OCI-LY3 (cell line): ENCODE measurements around the gene ARL6IP4.

Source experiments
- H2AFZ ChIP-seq: fragments of 200-600, 300-600 bp; shearing (Covaris generic); 2 replicates; pipeline ENCODE4 v1.6.0; 2014; ENCODE audit warnings: antibody characterized with exemption, low read depth, low read length
- H3K27ac ChIP-seq: fragments of 200-600, 300-600 bp; sonication (generic); 2 replicates; pipeline ENCODE4 v1.5.1; 2014; ENCODE audit warnings: mild to moderate bottlenecking, low read length, moderate library complexity, mixed read lengths
- H3K27me3 ChIP-seq: fragments of 200-600, 300-600 bp; sonication (generic); 2 replicates; pipeline ENCODE4 v1.6.1; 2014; ENCODE audit warnings: low read depth, low read length, mixed read lengths
- H3K36me3 ChIP-seq: fragments of 200-600, 300-600 bp; sonication (generic); replicated peaks from 2 replicates; pipeline ENCODE3; 2014; ENCODE audit warnings: low read depth, low read length, mixed read lengths
- H3K4me1 ChIP-seq: fragments of 300-600, 200-600 bp; sonication (generic); 2 replicates; pipeline ENCODE4 v1.6.1; 2014; ENCODE audit warnings: low read length, mixed read lengths
- H3K4me2 ChIP-seq: fragments of 200-600, 300-600 bp; sonication (generic); 2 replicates; pipeline ENCODE4 v1.6.1; 2014; ENCODE audit warnings: low read length, mixed read lengths
- H3K4me3 ChIP-seq: fragments of 300-600, 200-600 bp; sonication (generic); 2 replicates; pipeline ENCODE4 v1.5.1; 2014; ENCODE audit warnings: antibody characterized with exemption, mild to moderate bottlenecking, low read length, moderate library complexity
- H3K79me2 ChIP-seq: fragments of 300-600, 200-600 bp; shearing (Covaris generic); 2 replicates; pipeline ENCODE4 v1.6.1; 2014; ENCODE audit warnings: mild to moderate bottlenecking, low read length, mixed read lengths
- H3K9ac ChIP-seq: fragments of 300-600, 200-600 bp; shearing (Covaris generic); 2 replicates; pipeline ENCODE4 v1.6.0; 2014; ENCODE audit warnings: mild to moderate bottlenecking, low read length, moderate library complexity
- H3K9me3 ChIP-seq: fragments of 200-600, 300-600 bp; shearing (Covaris generic); 2 replicates; pipeline ENCODE4 v1.6.1; 2014; ENCODE audit warnings: low read length, mixed read lengths; ENCODE audit not compliant: insufficient read depth
- H4K20me1 ChIP-seq: fragments of 200-600, 300-600 bp; sonication (generic); 2 replicates; pipeline ENCODE4 v1.6.1; 2016; ENCODE audit warnings: low read length, mixed read lengths; ENCODE audit not compliant: insufficient read depth
- CTCF ChIP-seq: fragments of 200-600, 300-600 bp; sonication (generic); IDR thresholded peaks from 2 replicates; pipeline ENCODE4 v1.5.1; 2014; ENCODE audit warnings: antibody characterized with exemption, low read length, low read depth
- EZH2phosphoT487 ChIP-seq: fragments of 200-600 bp; shearing (Covaris generic); IDR thresholded peaks from 2 replicates; pipeline ENCODE4 v1.6.1; 2018; ENCODE audit warnings: antibody characterized with exemption, mixed run types, low read depth

The ARL6IP4 gene

DNA sequence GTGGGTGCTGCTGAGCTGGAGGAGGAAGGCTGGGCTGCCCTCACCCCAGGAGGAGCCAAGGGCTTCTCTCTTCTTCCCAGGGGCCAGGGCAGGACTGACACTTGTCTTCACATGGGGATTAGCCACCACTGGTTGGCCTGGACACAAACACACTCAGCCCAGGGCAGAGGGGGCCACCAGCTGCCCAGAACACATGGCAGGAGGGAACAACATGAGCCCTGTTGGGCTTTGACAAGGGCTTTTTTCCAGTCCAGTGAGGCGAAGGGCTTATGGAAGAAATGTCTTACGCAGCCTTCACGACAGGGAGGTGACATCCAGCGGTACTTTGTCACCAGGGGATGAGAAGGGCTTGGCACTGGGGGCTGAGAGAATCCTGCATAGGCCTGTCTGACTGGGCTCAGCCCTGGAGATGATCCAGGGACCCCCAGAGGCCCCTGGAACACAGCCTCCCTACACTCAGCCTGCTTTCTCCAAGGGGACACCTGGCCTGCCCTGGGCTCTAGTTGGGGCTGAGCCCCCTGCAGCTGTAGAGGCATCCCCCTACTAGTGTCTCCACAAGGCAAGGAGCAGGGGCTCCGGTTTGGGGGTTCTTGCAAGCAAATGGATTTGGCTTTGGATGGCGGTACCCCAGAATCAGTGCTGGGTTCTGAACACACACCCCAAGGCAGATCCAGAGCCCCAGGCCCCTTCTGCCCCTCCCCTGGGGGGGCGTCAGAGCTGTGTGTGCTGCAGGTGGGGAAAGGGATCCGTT is 18.9 kb downstream of the ARL6IP4 start:
- H3K9me3 ChIP-seq = no peaks in the 10 kb centered on the region
- peaks cover 2% of the 10 kb centered on the region; the same call in 1 of the 2 replicates for H4K20me1 ChIP-seq
- TF ChIP-seq EZH2phosphoT487 = no peak
- no peak for TF ChIP-seq CTCF
- no peak overlapping the region for H3K27ac ChIP-seq
- no peak overlapping the region for H3K4me3 ChIP-seq
- peaks cover 2% of the 10 kb centered on the region; the same call in 1 of the 2 replicates for H3K27me3 ChIP-seq
- H3K4me2 ChIP-seq = no peak overlapping the region
- H2AFZ ChIP-seq = no peak overlapping the region
- no peak overlapping the region for H3K9ac ChIP-seq
- no peaks in the 10 kb centered on the region for H3K79me2 ChIP-seq
- H3K4me1 ChIP-seq = peaks cover 8% of the 10 kb centered on the region
- no peaks in the 10 kb centered on the region for H3K36me3 ChIP-seq

DNA sequence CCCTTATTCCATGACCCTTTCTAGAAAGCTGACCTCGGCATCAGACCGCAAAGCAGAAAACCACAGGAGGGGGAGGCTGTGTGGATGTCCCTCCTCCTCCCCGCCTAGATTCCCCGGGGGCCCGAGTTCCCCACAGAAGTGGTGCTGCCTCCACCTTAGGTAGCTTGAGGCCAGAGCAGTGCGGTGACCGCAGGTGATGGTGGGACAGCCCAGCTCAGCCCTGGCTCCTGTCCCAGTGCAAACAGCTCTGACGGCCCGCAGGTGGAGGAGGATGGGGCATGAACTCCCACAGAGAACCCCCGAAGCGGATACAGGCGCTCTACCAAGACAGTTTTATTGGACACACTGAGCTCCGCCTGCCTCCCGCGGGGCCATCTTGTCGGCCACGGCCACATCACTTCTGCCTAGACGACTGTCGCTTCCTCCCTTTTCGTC is 19.5 kb downstream of the ARL6IP4 start:
- Histone ChIP-seq H2AFZ (no peak overlapping the region), H3K36me3 (no peaks in the 10 kb centered on the region), H3K27ac (no peak overlapping the region), H3K79me2 (no peaks in the 10 kb centered on the region), H3K9me3 (no peaks in the 10 kb centered on the region), H3K4me3 (no peak overlapping the region), H3K9ac (no peak overlapping the region), H4K20me1 (peaks cover 2% of the 10 kb centered on the region; the same call in 1 of the 2 replicates), H3K4me2 (no peak overlapping the region), H3K27me3 (no peaks in the 10 kb centered on the region), H3K4me1 (peaks cover 5% of the 10 kb centered on the region; the same call in 1 of the 2 replicates)
- TF ChIP-seq CTCF (no peak), EZH2phosphoT487 (no peak)

DNA sequence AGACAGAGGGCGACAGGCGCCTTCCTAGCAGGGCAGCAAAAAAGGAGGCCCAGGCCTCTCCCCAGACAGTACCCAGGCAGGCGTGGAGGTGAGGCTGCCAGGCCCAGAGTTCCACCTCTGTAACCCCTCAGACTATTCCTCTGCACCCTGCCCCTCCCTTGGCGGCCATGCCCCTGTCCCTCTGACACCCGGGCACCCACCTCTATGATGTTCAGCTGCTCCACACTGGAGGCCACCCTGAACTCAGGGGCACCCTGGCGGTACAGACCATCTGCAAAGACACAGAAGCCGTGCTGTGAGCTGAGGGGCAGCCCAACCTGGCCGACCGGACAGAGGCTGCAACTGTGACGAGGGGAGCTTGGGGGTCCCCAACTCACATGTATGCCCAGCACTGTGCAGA is 20.1 kb downstream of the ARL6IP4 start:
- no peak overlapping the region for H3K4me3 ChIP-seq
- H3K36me3 ChIP-seq = no peaks in the 10 kb centered on the region
- no peak overlapping the region for H3K27ac ChIP-seq
- H2AFZ ChIP-seq = no peak overlapping the region
- H3K27me3 ChIP-seq = no peaks in the 10 kb centered on the region
- H3K9ac ChIP-seq = no peak overlapping the region
- no peak overlapping the region for H3K4me2 ChIP-seq
- H3K79me2 ChIP-seq = no peaks in the 10 kb centered on the region
- peaks cover 2% of the 10 kb centered on the region; the same call in 1 of the 2 replicates for H4K20me1 ChIP-seq
- no peak for TF ChIP-seq CTCF
- TF ChIP-seq EZH2phosphoT487 = no peak
- no peaks in the 10 kb centered on the region for H3K9me3 ChIP-seq
- peaks cover 5% of the 10 kb centered on the region; the same call in 1 of the 2 replicates for H3K4me1 ChIP-seq

DNA sequence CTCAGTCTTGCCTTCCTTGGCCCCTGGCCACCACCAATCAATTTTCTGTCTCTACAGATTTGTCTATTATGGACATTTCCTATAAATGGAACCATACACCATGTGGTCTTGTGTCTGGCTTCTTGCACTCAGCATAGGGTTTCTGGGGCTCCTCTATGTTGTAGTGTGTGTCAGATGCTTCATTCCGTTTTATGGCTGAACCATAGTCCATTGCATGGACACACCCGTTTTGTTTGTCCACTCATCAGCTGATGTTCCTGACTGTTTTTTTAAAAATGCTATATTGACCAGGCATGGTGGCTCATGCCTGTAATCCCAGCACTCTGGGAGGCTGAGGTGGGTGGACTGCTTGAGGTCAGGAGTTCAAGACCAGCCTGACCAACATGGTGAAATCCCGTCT is 21.0 kb downstream of the ARL6IP4 start:
- H3K27me3 ChIP-seq = no peaks in the 10 kb centered on the region
- no peak overlapping the region for H3K9ac ChIP-seq
- H3K36me3 ChIP-seq = no peaks in the 10 kb centered on the region
- TF ChIP-seq EZH2phosphoT487 (no peak), CTCF (no peak)
- no peak overlapping the region for H2AFZ ChIP-seq
- no peak overlapping the region for H3K4me3 ChIP-seq
- H3K4me1 ChIP-seq = peaks cover 5% of the 10 kb centered on the region; the same call in 1 of the 2 replicates
- H3K4me2 ChIP-seq = no peak overlapping the region
- H3K27ac ChIP-seq = no peak overlapping the region
- H3K9me3 ChIP-seq = no peaks in the 10 kb centered on the region
- no peaks in the 10 kb centered on the region for H3K79me2 ChIP-seq
- no peaks in the 10 kb centered on the region for H4K20me1 ChIP-seq
